SH-SY5Y (cell line): Measurements from ENCODE around the gene TRPM3.

Experiments used
- GATA2 ChIP-seq: IDR thresholded peaks from 2 replicates; pipeline ENCODE4 v1.6.1; 2011; ENCODE audit warnings: mild to moderate bottlenecking, low read depth, low read length
- GATA3 ChIP-seq: IDR thresholded peaks from 2 replicates; pipeline ENCODE4 v1.6.1; 2011; ENCODE audit warnings: low read depth, mild to moderate bottlenecking, low read length, moderate library complexity

- no peak for TF ChIP-seq GATA2
- TF ChIP-seq GATA3, result no peak
Observed at GRCh38 chr9:70563010-70563409, 558.4 kb downstream of the TRPM3 start.
